Right atrium auricular region (tissue), 2 donors: Measurements from ENCODE around the gene OR5AR1. TPM values are rescaled to one million over a fixed set of nuclear protein-coding genes. Genes with fewer than 3 reads are reported as not detected.

Experiments
- DNase-seq: peaks from one replicate; pipeline ENCODE4 v3.0.0-alpha.2; 2019; ENCODE audit warnings: low spot score
- H3K27ac ChIP-seq, 2 donors: fragments of 200-600 bp; sonication (generic); 1 replicate in 1 of 2; 2 replicates in 1 of 2; pipeline ENCODE4 v1.5.1; 2016 to 2019
- H3K27me3 ChIP-seq, 2 donors: fragments of 200-600 bp; sonication (generic); one replicate each; pipeline versions ENCODE4 v1.5.1 to v1.6.0; 2017 to 2019
- H3K36me3 ChIP-seq: fragments of 200-600 bp; sonication (generic); one replicate; pipeline ENCODE4 v1.5.1; 2016
- H3K4me1 ChIP-seq, 2 donors: fragments of 200-600 bp; sonication (generic); one replicate each; pipeline versions ENCODE4 v1.5.1 to v1.6.0; 2017 to 2019
- H3K4me3 ChIP-seq, 2 donors: fragments of 200-600 bp; sonication (generic); 1 replicate in 1 of 2; 2 replicates in 1 of 2; pipeline ENCODE4 v1.5.1; 2017 to 2019; ENCODE audit warnings: mild to moderate bottlenecking in 1 of 2, moderate library complexity in 1 of 2
- H3K9me3 ChIP-seq, 2 donors: fragments of 200-600 bp; sonication (generic); one replicate each; pipeline ENCODE4 v1.5.1; 2019
- CTCF ChIP-seq, 2 donors: fragments of 200-600 bp; sonication (generic); IDR thresholded peaks; one replicate each; pipeline ENCODE4 v1.5.1; 2019; ENCODE audit warnings: antibody characterized with exemption in 2 of 2
- total RNA-seq, 2 donors: library from RNA; depleted of rRNA; stranded (reverse); fragments of >200 nt; gene quantifications; one replicate each; pipeline ENCODE4 v1.1.0, GENCODE V29; 2016

OR5AR1 gene
- total RNA-seq, 2 donors from 2014 or later, result not detected

DNA sequence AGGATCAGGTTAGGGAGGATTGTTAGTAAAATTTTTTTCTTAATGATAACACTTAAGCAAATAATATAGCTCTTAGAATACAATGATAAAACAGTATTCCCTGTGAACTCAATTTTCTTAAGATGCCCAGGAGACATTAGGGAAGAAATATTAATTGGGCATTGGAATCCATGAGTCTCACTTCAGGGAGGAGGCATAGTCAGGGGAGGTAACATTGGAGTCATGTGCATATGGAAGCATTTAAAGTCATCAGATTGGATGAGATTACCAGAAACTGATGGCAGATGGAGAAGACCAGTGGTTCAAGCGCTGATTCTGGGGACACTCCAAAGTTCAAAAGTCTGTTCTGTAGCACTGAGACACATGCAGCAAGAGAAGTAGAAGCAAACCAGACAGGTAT lies 35.3 kb downstream of the OR5AR1 start, which contains the start of gene OR9G1:
Gene OR9G1 (plus strand): TSS at position 301 of the 400 bp plus-strand sequence. CDS start 1,293 bp downstream, outside the sequence.
- H3K4me1 ChIP-seq, result no peaks in the 10 kb centered on the region
- no peak within 1 kb of the TSS for H3K4me3 ChIP-seq
- DNase-seq, result no peak
- no peak within 1 kb of the TSS for H3K27ac ChIP-seq
- no peaks in the 10 kb centered on the region for H3K27me3 ChIP-seq
- no peaks in the 10 kb centered on the region for H3K9me3 ChIP-seq
- H3K36me3 ChIP-seq, result no peaks in the 10 kb centered on the region
- TF ChIP-seq CTCF (IDR thresholded peaks at IDR 0.05), result no peak

- H3K4me3 ChIP-seq, result no peak overlapping the region
- no peak overlapping the region for H3K27ac ChIP-seq
- no peak for TF ChIP-seq CTCF (IDR thresholded peaks at IDR 0.05)
- H3K4me1 ChIP-seq, result no peaks in the 10 kb centered on the region
- no peaks in the 10 kb centered on the region for H3K9me3 ChIP-seq
- no peaks in the 10 kb centered on the region for H3K27me3 ChIP-seq
- no peaks in the 10 kb centered on the region for H3K36me3 ChIP-seq
- no peak for DNase-seq
These were observed 36.9 kb downstream of the OR5AR1 start for GRCh38 chr11:56700242-56700913.

DNA sequence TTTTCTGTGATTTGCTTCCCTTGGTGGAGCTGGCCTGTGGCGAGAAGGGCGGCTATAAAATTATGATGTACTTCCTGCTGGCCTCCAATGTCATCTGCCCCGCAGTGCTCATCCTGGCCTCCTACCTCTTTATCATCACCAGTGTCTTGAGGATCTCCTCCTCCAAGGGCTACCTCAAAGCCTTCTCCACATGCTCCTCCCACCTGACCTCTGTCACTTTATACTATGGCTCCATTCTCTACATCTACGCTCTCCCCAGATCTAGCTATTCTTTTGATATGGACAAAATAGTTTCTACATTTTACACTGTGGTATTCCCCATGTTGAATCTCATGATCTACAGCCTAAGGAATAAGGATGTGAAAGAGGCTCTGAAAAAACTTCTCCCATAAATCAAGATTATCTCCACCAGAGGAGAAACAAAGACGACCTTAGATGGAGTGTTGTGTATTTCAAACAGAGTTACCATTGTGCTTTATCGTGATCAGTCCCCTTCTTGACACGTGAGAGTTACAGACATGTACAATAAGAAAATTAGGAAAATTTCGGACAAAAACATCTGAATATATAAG lies 37.5 kb downstream of the OR5AR1 start:
- H3K27me3 ChIP-seq, result no peaks in the 10 kb centered on the region
- H3K4me1 ChIP-seq, result no peaks in the 10 kb centered on the region
- no peak overlapping the region for H3K4me3 ChIP-seq
- DNase-seq, result no peak
- H3K36me3 ChIP-seq, result no peaks in the 10 kb centered on the region
- TF ChIP-seq CTCF (IDR thresholded peaks at IDR 0.05), result no peak
- H3K27ac ChIP-seq, result no peak overlapping the region
- H3K9me3 ChIP-seq, result no peaks in the 10 kb centered on the region

DNA sequence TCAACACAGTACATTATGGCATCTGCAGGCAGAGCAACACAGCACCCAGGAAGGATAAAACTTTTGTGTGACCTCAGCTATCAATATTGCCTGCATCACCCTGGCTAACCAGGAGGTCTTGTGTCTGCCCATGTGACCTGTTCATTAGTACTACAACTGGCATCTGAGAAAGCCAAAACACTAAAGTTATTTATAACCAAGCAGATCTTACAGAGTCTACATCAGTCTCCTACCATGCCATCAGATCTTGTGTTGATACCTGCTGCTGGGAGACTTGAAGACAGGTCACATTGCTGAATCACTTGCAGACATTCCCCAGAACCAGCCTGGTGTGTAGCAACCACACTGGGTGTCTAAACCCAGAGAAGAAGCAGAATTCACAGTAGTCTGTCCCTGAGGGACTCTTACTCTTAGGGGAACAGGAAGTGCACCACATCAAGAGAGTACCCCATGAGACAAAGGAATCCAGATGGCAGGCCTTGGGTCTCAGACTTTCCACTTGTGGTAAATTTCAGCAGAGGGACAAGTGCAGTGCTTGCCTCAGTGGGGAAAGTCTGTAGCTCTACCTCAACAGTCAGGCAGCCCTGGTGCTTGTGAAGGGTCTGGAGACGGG lies 42.4 kb downstream of the OR5AR1 start:
- no peak for DNase-seq
- H3K27ac ChIP-seq, result no peak overlapping the region
- no peaks in the 10 kb centered on the region for H3K27me3 ChIP-seq
- H3K36me3 ChIP-seq, result no peaks in the 10 kb centered on the region
- H3K4me3 ChIP-seq, result no peak overlapping the region
- TF ChIP-seq CTCF (IDR thresholded peaks at IDR 0.05), result no peak
- H3K9me3 ChIP-seq, result no peaks in the 10 kb centered on the region
- H3K4me1 ChIP-seq, result no peaks in the 10 kb centered on the region

DNA sequence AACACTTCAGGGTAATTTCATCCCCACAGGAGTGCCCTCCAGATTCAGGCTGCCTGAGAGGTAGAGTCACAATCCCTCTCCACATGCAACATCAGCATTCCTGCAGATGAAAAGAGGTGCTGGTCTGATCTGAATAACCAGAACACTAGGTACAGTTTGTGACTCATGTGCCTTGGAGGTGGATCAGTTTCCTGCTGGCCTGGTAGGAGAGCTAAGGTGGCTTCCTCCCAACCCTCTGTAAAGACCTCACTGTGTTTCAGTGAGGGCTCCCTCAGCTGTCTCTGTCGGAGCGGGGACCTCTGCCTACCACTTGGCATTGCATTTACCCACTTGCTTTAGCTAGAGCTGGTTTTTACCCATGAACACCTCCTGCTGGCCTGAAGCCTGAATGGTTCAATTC lies 43.0 kb downstream of the OR5AR1 start:
- DNase-seq, result no peak
- Histone ChIP-seq H3K4me1 (no peaks in the 10 kb centered on the region), H3K27me3 (no peaks in the 10 kb centered on the region), H3K9me3 (no peaks in the 10 kb centered on the region), H3K27ac (no peak overlapping the region), H3K4me3 (no peak overlapping the region), H3K36me3 (no peaks in the 10 kb centered on the region)
- no peak for TF ChIP-seq CTCF (IDR thresholded peaks at IDR 0.05)
